GM13977 (cell line): ENCODE measurements around the gene PRPS1.
"Not testable (repeated sequence)": the region's sequence is repeated elsewhere in the genome, so short reads cannot be mapped to it uniquely, and the experiment has no call there.

Experiments used
- DNase-seq: peaks from one replicate; pipeline ENCODE4 v3.0.0; 2012; ENCODE audit warnings: low spot score
- in situ Hi-C: fragments of 300-500 bp; cut with MboI; formaldehyde crosslinking; loops from one replicate; pipeline ENCODE4 v1.12.0; 2022; ENCODE audit warnings: low sequenced_read_pairs, low pct_unique_long_range_greater_than_20kb, mixed read lengths, inconsistent platforms; ENCODE audit not compliant: unreplicated experiment
- TF ChIP-seq, protein P1 (sequence below): IDR thresholded peaks from 2 replicates; pipeline ENCODE4 v1.5.1; 2012; ENCODE audit warnings: mild to moderate bottlenecking, control low read depth; ENCODE audit not compliant: insufficient read depth; ENCODE audit errors: extremely low read depth, missing control alignments

The PRPS1 gene

GRCh38 chrX:107603429-107604159, 24.7 kb upstream of the PRPS1 start:
- in situ Hi-C loops: no loop called here
- TF ChIP-seq, protein P1, sequence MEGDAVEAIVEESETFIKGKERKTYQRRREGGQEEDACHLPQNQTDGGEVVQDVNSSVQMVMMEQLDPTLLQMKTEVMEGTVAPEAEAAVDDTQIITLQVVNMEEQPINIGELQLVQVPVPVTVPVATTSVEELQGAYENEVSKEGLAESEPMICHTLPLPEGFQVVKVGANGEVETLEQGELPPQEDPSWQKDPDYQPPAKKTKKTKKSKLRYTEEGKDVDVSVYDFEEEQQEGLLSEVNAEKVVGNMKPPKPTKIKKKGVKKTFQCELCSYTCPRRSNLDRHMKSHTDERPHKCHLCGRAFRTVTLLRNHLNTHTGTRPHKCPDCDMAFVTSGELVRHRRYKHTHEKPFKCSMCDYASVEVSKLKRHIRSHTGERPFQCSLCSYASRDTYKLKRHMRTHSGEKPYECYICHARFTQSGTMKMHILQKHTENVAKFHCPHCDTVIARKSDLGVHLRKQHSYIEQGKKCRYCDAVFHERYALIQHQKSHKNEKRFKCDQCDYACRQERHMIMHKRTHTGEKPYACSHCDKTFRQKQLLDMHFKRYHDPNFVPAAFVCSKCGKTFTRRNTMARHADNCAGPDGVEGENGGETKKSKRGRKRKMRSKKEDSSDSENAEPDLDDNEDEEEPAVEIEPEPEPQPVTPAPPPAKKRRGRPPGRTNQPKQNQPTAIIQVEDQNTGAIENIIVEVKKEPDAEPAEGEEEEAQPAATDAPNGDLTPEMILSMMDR: no peak
- no peak for DNase-seq

DNA sequence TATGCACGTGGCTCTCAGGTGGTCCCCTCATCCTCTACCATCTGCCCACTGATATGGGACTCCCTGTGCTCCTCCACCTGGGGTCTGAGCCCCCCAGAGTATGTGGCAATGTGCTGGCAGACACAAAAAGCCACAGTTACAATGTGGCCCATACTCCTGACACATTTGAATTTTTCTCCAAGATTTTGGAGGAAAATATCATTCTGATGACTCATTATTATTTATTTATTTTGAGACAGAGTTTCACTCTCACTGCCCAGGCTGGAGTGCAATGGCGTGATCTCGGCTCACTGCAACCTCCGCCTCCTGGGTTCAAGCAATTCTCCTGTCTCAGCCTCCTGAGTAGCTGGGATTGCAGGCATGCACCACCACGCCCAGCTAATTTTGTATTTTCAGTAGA, 19.2 kb upstream of the PRPS1 start:
- DNase-seq, in situ Hi-C loops: not testable (repeated sequence)

DNA sequence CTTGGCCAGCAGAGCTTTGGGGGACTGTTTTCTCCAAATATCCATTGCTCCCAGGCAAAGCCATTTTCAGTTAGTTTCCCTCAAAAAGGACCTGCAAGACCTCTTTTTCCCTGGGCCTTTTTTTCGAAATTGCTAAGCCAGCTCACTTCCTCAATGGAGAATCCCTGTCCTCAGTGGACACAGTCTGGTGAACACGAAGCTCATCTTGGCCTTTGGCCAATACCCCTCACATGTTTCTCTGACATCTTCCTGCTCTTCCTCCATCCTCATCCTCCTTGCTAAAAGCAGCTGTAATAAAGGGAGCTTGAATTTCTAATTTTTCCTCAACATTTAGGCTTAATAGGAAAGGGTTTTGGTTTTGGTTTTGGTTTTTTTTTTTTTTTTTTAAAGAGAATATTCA, 17.6 kb upstream of the PRPS1 start:
- TF ChIP-seq, protein P1: no peak
- no peak for DNase-seq
- in situ Hi-C loops: no loop called here

- TF ChIP-seq, protein P1: no peak
- in situ Hi-C loops: no loop called here
- DNase-seq: no peak
Observed at GRCh38 chrX:107619885-107620322, 8.4 kb upstream of the PRPS1 start.

- DNase-seq: no peak
- TF ChIP-seq, protein P1: no peak
- in situ Hi-C loops: no loop called here
Observed at GRCh38 chrX:107624893-107625292, 3.4 kb upstream of the PRPS1 start.

DNA sequence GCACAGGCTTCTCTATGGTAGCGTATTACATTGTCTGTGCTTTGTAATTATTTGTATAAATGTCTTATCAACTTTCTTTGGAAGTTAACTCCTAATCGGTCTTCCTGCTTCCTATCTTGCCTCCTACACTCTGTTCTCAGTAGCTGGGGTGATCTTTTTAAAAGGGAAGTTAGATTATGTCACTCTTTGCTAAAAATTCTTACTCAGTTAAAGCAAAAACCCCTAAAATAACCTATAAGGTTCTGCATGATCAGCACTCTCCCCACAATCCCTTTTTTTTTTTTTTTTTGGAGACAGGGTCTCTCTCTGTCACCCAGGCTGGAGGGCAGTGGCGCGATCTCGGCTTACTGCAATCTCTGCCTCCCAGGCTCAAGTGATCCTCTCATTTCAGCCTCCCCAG, 2.6 kb upstream of the PRPS1 start:
- TF ChIP-seq, protein P1: no peak
- in situ Hi-C loops: no loop called here
- DNase-seq: no peak

- in situ Hi-C loops: no loop called here
- no peak for DNase-seq
- TF ChIP-seq, protein P1: no peak
Observed at GRCh38 chrX:107626481-107626880, 1.8 kb upstream of the PRPS1 start.
